HepG2 (cell line): Measurements from ENCODE around the gene TRIM23. TPM values are rescaled to one million over a fixed set of nuclear protein-coding genes. Genes with fewer than 3 reads are reported as not detected.

Experiments used
- BRD4 ChIP-seq: sonication (generic); formaldehyde crosslinking; IDR thresholded peaks from 2 replicates; pipeline ENCODE4 v1.4.0; 2020; ENCODE audit warnings: missing genetic modification reagents
- CHD2 ChIP-seq: IDR thresholded peaks from 2 replicates; pipeline ENCODE4 v1.6.1; 2011; ENCODE audit warnings: low read depth, low read length, improper control_type of control experiment
- HMG20A ChIP-seq: IDR thresholded peaks from 2 replicates; pipeline ENCODE4 v1.6.1; 2016; ENCODE audit warnings: borderline replicate concordance
- HNF4G ChIP-seq, 2 experiments: sonication (generic) in 1 of 2; formaldehyde crosslinking in 1 of 2; IDR thresholded peaks; 2 replicates each; pipeline versions ENCODE4 v1.4.0 to v1.6.1; 2011 to 2020; ENCODE audit warnings: borderline replicate concordance in 2 of 2, low read depth in 2 of 2, mild to moderate bottlenecking in 2 of 2, low read length in 1 of 2, missing genetic modification reagents in 1 of 2, moderate library complexity in 1 of 2
- IKZF4 ChIP-seq: sonication (generic); formaldehyde crosslinking; IDR thresholded peaks from 2 replicates; pipeline ENCODE4 v1.5.1; 2020; ENCODE audit warnings: borderline replicate concordance, mild to moderate bottlenecking, low read depth, missing genetic modification reagents; ENCODE audit errors: not compliant biosample characterization
- KAT8 ChIP-seq: IDR thresholded peaks from 2 replicates; pipeline ENCODE4 v1.6.1; 2016; ENCODE audit warnings: missing genetic modification reagents, missing compliant biosample characterization
- NFKBIZ ChIP-seq: IDR thresholded peaks from 2 replicates; pipeline ENCODE4 v1.6.1; 2018; ENCODE audit warnings: missing genetic modification reagents, missing compliant biosample characterization
- PHF21A ChIP-seq: sonication (generic); formaldehyde crosslinking; IDR thresholded peaks from 2 replicates; pipeline ENCODE4 v1.5.0; 2020; ENCODE audit warnings: mild to moderate bottlenecking, missing genetic modification reagents
- PHF8 ChIP-seq: sonication (generic); formaldehyde crosslinking; IDR thresholded peaks from 2 replicates; pipeline ENCODE4 v1.5.0; 2020; ENCODE audit warnings: missing genetic modification reagents
- SMARCE1 ChIP-seq: fragments of 450-650 bp; IDR thresholded peaks from 2 replicates; pipeline ENCODE4 v1.6.1; 2017; ENCODE audit warnings: borderline replicate concordance
- SP140L ChIP-seq: sonication (generic); formaldehyde crosslinking; IDR thresholded peaks from 2 replicates; pipeline ENCODE4 v1.4.0; 2020; ENCODE audit warnings: missing genetic modification reagents, borderline replicate concordance
- ZNF260 ChIP-seq: sonication (generic); formaldehyde crosslinking; IDR thresholded peaks from 2 replicates; pipeline ENCODE4 v1.4.0; 2020; ENCODE audit warnings: missing genetic modification reagents, low read depth, mild to moderate bottlenecking, borderline replicate concordance
- ZNF382 ChIP-seq: sonication (generic); formaldehyde crosslinking; IDR thresholded peaks from 2 replicates; pipeline ENCODE4 v1.5.0; 2020; ENCODE audit warnings: missing genetic modification reagents, mild to moderate bottlenecking, borderline replicate concordance
- ZNF468 ChIP-seq: sonication (generic); formaldehyde crosslinking; IDR thresholded peaks from 2 replicates; pipeline ENCODE4 v1.8.0; 2022; ENCODE audit warnings: mild to moderate bottlenecking, moderate library complexity, missing genetic modification reagents
- ZNF580 ChIP-seq: IDR thresholded peaks from 2 replicates; pipeline ENCODE4 v1.6.1; 2016; ENCODE audit warnings: low read depth, borderline replicate concordance
- ZNF639 ChIP-seq: conservative IDR thresholded peaks from 2 replicates; pipeline ENCODE4 v1.6.1; 2018; ENCODE audit warnings: missing genetic modification reagents
- ZNF670 ChIP-seq: sonication (generic); formaldehyde crosslinking; IDR thresholded peaks from 2 replicates; pipeline ENCODE4 v1.8.0; 2022; ENCODE audit warnings: mild to moderate bottlenecking, missing genetic modification reagents, borderline replicate concordance
- ZNF703 ChIP-seq: sonication (generic); formaldehyde crosslinking; IDR thresholded peaks from 2 replicates; pipeline ENCODE4 v1.5.1; 2020; ENCODE audit warnings: missing genetic modification reagents, mild to moderate bottlenecking, moderate library complexity, borderline replicate concordance
- ZNF75D ChIP-seq: sonication (generic); formaldehyde crosslinking; IDR thresholded peaks from 2 replicates; pipeline ENCODE4 v1.8.1; 2023; ENCODE audit warnings: missing genetic modification reagents, mild to moderate bottlenecking, borderline replicate concordance
- ZNF879 ChIP-seq: sonication (generic); formaldehyde crosslinking; IDR thresholded peaks from 2 replicates; pipeline ENCODE4 v1.8.1; 2023; ENCODE audit warnings: missing genetic modification reagents
- ZSCAN20 ChIP-seq: sonication (generic); formaldehyde crosslinking; IDR thresholded peaks from 2 replicates; pipeline ENCODE4 v1.4.0; 2020; ENCODE audit warnings: missing genetic modification reagents, mild to moderate bottlenecking, borderline replicate concordance
- polyA plus RNA-seq, 8 experiments: library from polyadenylated mRNA; depleted of rRNA in 3 of 8; stranded (reverse) in 7 of 8; unstranded in 1 of 8; fragments of >200 nt; fragmentation: Illumina TruSeq in 4 of 8; extraction: Trizol in 4 of 8; gene quantifications; 2 replicates each; pipeline versions ENCODE4 v1.2.1 to v1.2.3, GENCODE V29; 2011 to 2016; ENCODE audit warnings: low read depth in 4 of 8, missing spikeins in 1 of 8, mixed read lengths in 1 of 8; ENCODE audit not compliant: insufficient read depth in 1 of 8
- total RNA-seq, 5 experiments: library from RNA; depleted of rRNA; stranded (reverse); fragments of >200 nt; fragmentation: Illumina TruSeq; extraction: Trizol; gene quantifications; 2 replicates each; pipeline ENCODE4 v1.2.3, GENCODE V29; 2016; ENCODE audit warnings: low read depth in 1 of 5
- TF ChIP-seq, protein P1 (sequence below): sonication (generic); formaldehyde crosslinking; IDR thresholded peaks from 2 replicates; pipeline ENCODE4 v1.5.0; 2020; ENCODE audit warnings: missing genetic modification reagents
- TF ChIP-seq, protein P2 (sequence below): sonication (generic); formaldehyde crosslinking; IDR thresholded peaks from 2 replicates; pipeline ENCODE4 v1.4.0; 2020; ENCODE audit warnings: missing genetic modification reagents
- TF ChIP-seq, protein P3 (sequence below): sonication (generic); formaldehyde crosslinking; IDR thresholded peaks from 2 replicates; pipeline ENCODE4 v1.8.1; 2023; ENCODE audit warnings: mild to moderate bottlenecking, missing genetic modification reagents

Gene TRIM23
- total and polyA plus RNA-seq, 2 of the 13 experiments (the other 11 are each of a cell fraction or from before 2014, with no cell fraction given): 4.6 to 11.4 TPM

- TF ChIP-seq IKZF4 (CRISPR knock-in tag) (no peak), ZNF260 (CRISPR knock-in tag) (no peak), PHF8 (CRISPR knock-in tag) (peak; percentile 81), HMG20A (CRISPR knock-in tag) (no peak), HNF4G (IDR thresholded peaks at IDR 0.05; ENCODE audit: borderline replicate concordance, low read depth, low read length) (no peak), HNF4G (CRISPR knock-in tag; IDR thresholded peaks at IDR 0.05; ENCODE audit: borderline replicate concordance, low read depth) (no peak), ZNF382 (no peak), ZNF639 (CRISPR knock-in tag) (no peak; the same call in 1 of the 2 replicates), PHF21A (peak; percentile 32; the same call in 1 of the 2 replicates), ZNF670 (no peak), ZNF468 (CRISPR knock-in tag) (no peak), ZNF580 (CRISPR knock-in tag) (0 out of 2 replicates have a peak, but pooled peaks have one; percentile 28), KAT8 (CRISPR knock-in tag) (peak; percentile 92), ZNF879 (CRISPR knock-in tag) (no peak), SP140L (CRISPR knock-in tag) (no peak), ZSCAN20 (CRISPR knock-in tag) (no peak), CHD2 (no peak), NFKBIZ (no peak), BRD4 (CRISPR knock-in tag) (peak; percentile 69; the same call in 1 of the 2 replicates), ZNF75D (CRISPR knock-in tag) (no peak), SMARCE1 (no peak), ZNF703 (CRISPR knock-in tag) (no peak)
- TF ChIP-seq, protein P1, sequence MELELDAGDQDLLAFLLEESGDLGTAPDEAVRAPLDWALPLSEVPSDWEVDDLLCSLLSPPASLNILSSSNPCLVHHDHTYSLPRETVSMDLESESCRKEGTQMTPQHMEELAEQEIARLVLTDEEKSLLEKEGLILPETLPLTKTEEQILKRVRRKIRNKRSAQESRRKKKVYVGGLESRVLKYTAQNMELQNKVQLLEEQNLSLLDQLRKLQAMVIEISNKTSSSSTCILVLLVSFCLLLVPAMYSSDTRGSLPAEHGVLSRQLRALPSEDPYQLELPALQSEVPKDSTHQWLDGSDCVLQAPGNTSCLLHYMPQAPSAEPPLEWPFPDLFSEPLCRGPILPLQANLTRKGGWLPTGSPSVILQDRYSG (CRISPR knock-in tag): 0 out of 2 replicates have a peak, but pooled peaks have one; percentile 19
- TF ChIP-seq, protein P2, sequence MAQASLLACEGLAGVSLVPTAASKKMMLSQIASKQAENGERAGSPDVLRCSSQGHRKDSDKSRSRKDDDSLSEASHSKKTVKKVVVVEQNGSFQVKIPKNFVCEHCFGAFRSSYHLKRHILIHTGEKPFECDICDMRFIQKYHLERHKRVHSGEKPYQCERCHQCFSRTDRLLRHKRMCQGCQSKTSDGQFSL: no peak
- TF ChIP-seq, protein P3, sequence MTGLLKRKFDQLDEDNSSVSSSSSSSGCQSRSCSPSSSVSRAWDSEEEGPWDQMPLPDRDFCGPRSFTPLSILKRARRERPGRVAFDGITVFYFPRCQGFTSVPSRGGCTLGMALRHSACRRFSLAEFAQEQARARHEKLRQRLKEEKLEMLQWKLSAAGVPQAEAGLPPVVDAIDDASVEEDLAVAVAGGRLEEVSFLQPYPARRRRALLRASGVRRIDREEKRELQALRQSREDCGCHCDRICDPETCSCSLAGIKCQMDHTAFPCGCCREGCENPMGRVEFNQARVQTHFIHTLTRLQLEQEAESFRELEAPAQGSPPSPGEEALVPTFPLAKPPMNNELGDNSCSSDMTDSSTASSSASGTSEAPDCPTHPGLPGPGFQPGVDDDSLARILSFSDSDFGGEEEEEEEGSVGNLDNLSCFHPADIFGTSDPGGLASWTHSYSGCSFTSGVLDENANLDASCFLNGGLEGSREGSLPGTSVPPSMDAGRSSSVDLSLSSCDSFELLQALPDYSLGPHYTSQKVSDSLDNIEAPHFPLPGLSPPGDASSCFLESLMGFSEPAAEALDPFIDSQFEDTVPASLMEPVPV (CRISPR knock-in tag): no peak
These were observed 730 bp upstream of the TRIM23 start, which contains the start of the genes SHLD3 and TRAPPC13 (continued) for GRCh38 chr5:65624571-65625555.
